ENCODE measurements around the gene PARP2.
"Not testable (repeated sequence)": the region's sequence is repeated elsewhere in the genome, so short reads cannot be mapped to it uniquely, and the experiment has no call there.

The PARP2 gene

GRCh38 chr14:20346713-20347112 is 3.3 kb downstream of the PARP2 start:
- DNase-seq (ENCODE audit: low read depth, low spot score): no peak

GRCh38 chr14:20347747-20348146 is 4.3 kb downstream of the PARP2 start:
- DNase-seq (ENCODE audit: low read depth, low spot score): no peak

- no peak for DNase-seq (ENCODE audit: low read depth, low spot score)
These were observed 6.8 kb downstream of the PARP2 start for GRCh38 chr14:20350282-20350681.

GRCh38 chr14:20350860-20351259 is 7.4 kb downstream of the PARP2 start:
- DNase-seq (ENCODE audit: low read depth, low spot score): no peak

GRCh38 chr14:20356422-20356821 is 13.0 kb downstream of the PARP2 start:
- DNase-seq (ENCODE audit: low read depth, low spot score): no peak

GRCh38 chr14:20358474-20358873 is 15.0 kb downstream of the PARP2 start:
- DNase-seq (ENCODE audit: low read depth, low spot score): not testable (repeated sequence)

- DNase-seq (ENCODE audit: low read depth, low spot score): no peak
These were observed 22.5 kb downstream of the PARP2 start for GRCh38 chr14:20365928-20366327.

GRCh38 chr14:20372796-20373195 is 29.4 kb downstream of the PARP2 start:
- no peak for DNase-seq (ENCODE audit: low read depth, low spot score)

GRCh38 chr14:20375471-20375870 is 32.0 kb downstream of the PARP2 start:
- DNase-seq (ENCODE audit: low read depth, low spot score): no peak

GRCh38 chr14:20376071-20376588 is 32.7 kb downstream of the PARP2 start:
- no peak for DNase-seq (ENCODE audit: low read depth, low spot score)

GRCh38 chr14:20377171-20377570 is 33.7 kb downstream of the PARP2 start:
- no peak for DNase-seq (ENCODE audit: low read depth, low spot score)

- DNase-seq (ENCODE audit: low read depth, low spot score): no peak
These were observed 36.3 kb downstream of the PARP2 start for GRCh38 chr14:20379743-20380142.

- no peak for DNase-seq (ENCODE audit: low read depth, low spot score)
These were observed 37.2 kb downstream of the PARP2 start for GRCh38 chr14:20380681-20381080.

GRCh38 chr14:20381341-20381740 is 37.9 kb downstream of the PARP2 start:
- DNase-seq (ENCODE audit: low read depth, low spot score): no peak

- no peak for DNase-seq (ENCODE audit: low read depth, low spot score)
These were observed 39.1 kb downstream of the PARP2 start for GRCh38 chr14:20382526-20382925.

GRCh38 chr14:20383032-20383431 is 39.6 kb downstream of the PARP2 start:
- DNase-seq (ENCODE audit: low read depth, low spot score): no peak

GRCh38 chr14:20383636-20384035 is 40.2 kb downstream of the PARP2 start:
- DNase-seq (ENCODE audit: low read depth, low spot score): no peak

GRCh38 chr14:20384321-20384720 is 40.9 kb downstream of the PARP2 start:
- no peak for DNase-seq (ENCODE audit: low read depth, low spot score)

- no peak for DNase-seq (ENCODE audit: low read depth, low spot score)
These were observed 41.5 kb downstream of the PARP2 start for GRCh38 chr14:20384886-20385285.

- DNase-seq (ENCODE audit: low read depth, low spot score): no peak
These were observed 42.9 kb downstream of the PARP2 start for GRCh38 chr14:20386276-20386855.

GRCh38 chr14:20387576-20387975 is 44.1 kb downstream of the PARP2 start:
- no peak for DNase-seq (ENCODE audit: low read depth, low spot score)

- no peak for DNase-seq (ENCODE audit: low read depth, low spot score)
These were observed 44.7 kb downstream of the PARP2 start for GRCh38 chr14:20388159-20388558.

- DNase-seq (ENCODE audit: low read depth, low spot score): no peak
These were observed 48.1 kb downstream of the PARP2 start for GRCh38 chr14:20391505-20391904.

GRCh38 chr14:20397511-20397910 is 54.1 kb downstream of the PARP2 start:
- no peak for DNase-seq (ENCODE audit: low read depth, low spot score)

Data from smooth muscle cell of the brain vasculature (primary cell).